Cardiac muscle cell (in vitro differentiated cells and primary cell): ENCODE results near the gene THEM4. TPM values are rescaled to one million over a fixed set of nuclear protein-coding genes. Genes with fewer than 3 reads are reported as not detected.

Experiments used
- DNase-seq, 2 donors: peaks; one replicate each; pipeline versions ENCODE4 v3.0.0 to v3.0.0-alpha.2; 2010 to 2017; ENCODE audit warnings: low read depth in 1 of 2, low spot score in 1 of 2
- H3K27ac ChIP-seq: fragments of 200-600 bp; sonication (generic); 2 replicates; pipeline ENCODE4 v1.5.1; 2016
- H3K27me3 ChIP-seq: fragments of 200-600 bp; sonication (generic); 2 replicates; pipeline ENCODE4 v1.6.0; 2016; ENCODE audit warnings: control low read depth
- H3K36me3 ChIP-seq: fragments of 200-600 bp; sonication (generic); 2 replicates; pipeline ENCODE4 v1.5.1; 2016; ENCODE audit warnings: control low read depth
- H3K4me1 ChIP-seq: fragments of 200-600 bp; sonication (generic); 2 replicates; pipeline ENCODE4 v1.8.1; 2017; ENCODE audit warnings: low read depth, mild to moderate bottlenecking, mixed run types
- H3K4me3 ChIP-seq: fragments of 200-600 bp; sonication (generic); 2 replicates; pipeline ENCODE4 v1.5.1; 2016; ENCODE audit warnings: mild to moderate bottlenecking
- H3K9me3 ChIP-seq: fragments of 200-600 bp; sonication (generic); 2 replicates; pipeline ENCODE4 v1.5.1; 2017; ENCODE audit warnings: low read depth, mild to moderate bottlenecking, control low read depth
- polyA plus RNA-seq: library from polyadenylated mRNA; unstranded; fragments of >200 nt; fragmentation: Nextera tagmentation; extraction: Ambion mirVana; gene quantifications from 2 replicates; pipeline ENCODE4 v1.2.1, GENCODE V29; 2016
- total RNA-seq: library from RNA; depleted of rRNA; stranded (reverse); fragments of >200 nt; gene quantifications from 2 replicates; pipeline ENCODE4 v1.2.3, GENCODE V29; 2016
- TF ChIP-seq, protein P1 (sequence below): IDR thresholded peaks from 2 replicates; pipeline ENCODE4 v1.5.1; 2012; ENCODE audit warnings: low read depth, mild to moderate bottlenecking, low read length

The THEM4 gene
- total RNA-seq: 26.8 and 37.5 TPM in 2 replicates
- 42.6 and 61.9 TPM in 2 replicates for polyA plus RNA-seq

DNA sequence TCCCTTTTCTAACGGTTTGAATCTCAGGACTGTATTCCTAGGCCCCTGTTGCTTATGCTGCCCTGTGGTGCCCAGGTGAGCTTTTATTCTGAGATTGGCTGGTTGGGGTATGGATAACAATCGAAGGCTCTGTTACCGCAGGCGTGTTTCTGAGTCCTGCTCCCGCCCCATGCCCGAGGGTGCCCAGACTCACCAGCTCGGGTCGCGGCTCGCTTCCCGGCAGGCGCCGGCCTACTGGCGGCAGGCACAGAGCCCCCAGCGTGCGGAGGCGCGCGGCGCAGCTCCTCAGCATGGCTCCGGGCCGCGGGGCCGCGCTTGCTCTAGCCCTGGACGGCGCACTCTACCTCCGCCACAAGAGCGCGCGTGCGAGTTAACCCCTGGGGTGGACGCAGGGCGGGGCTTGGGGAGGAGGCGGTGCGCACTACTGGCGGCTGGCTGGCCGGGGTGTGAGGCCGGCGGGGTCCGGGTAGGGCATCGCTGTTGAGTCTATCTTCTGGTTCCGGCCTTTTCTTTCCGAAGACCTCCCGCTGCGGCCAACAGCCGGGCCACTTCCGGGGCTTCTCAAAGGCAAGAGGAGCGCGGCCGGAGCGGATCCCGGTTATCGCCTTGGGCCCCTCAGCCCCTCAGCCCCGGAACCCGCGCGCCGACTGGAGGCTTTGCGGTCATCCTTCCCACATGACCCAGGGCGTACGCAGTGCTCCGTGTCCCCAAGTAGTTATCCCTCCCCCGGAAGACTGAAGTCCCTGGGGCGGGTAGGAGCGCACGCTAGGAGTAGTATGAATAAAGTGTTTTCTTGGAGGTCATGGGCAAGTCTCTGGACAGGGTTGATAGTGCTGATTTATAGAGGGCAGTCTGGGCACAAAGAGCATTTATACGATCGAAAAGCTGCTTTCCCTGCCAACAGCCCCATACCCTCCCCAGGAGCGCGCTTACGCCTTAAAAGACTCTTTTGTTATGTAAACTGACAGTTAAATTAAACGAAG lies at the start of gene THEM4:
Gene THEM4 (minus strand): TSS at position 345 of the 983 bp plus-strand sequence. CDS start 53 bp downstream, at position 292.
- TF ChIP-seq, protein P1, sequence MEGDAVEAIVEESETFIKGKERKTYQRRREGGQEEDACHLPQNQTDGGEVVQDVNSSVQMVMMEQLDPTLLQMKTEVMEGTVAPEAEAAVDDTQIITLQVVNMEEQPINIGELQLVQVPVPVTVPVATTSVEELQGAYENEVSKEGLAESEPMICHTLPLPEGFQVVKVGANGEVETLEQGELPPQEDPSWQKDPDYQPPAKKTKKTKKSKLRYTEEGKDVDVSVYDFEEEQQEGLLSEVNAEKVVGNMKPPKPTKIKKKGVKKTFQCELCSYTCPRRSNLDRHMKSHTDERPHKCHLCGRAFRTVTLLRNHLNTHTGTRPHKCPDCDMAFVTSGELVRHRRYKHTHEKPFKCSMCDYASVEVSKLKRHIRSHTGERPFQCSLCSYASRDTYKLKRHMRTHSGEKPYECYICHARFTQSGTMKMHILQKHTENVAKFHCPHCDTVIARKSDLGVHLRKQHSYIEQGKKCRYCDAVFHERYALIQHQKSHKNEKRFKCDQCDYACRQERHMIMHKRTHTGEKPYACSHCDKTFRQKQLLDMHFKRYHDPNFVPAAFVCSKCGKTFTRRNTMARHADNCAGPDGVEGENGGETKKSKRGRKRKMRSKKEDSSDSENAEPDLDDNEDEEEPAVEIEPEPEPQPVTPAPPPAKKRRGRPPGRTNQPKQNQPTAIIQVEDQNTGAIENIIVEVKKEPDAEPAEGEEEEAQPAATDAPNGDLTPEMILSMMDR: peak; percentile 29
- Histone ChIP-seq H3K36me3 (no peaks in the 10 kb centered on the region), H3K9me3 (no peaks in the 10 kb centered on the region), H3K27ac (peak within 1 kb of the TSS; percentile 91), H3K4me1 (peaks cover 19% of the 10 kb centered on the region), H3K27me3 (no peaks in the 10 kb centered on the region), H3K4me3 (peak within 1 kb of the TSS; percentile 29)
- peak; percentile 99 for DNase-seq

GRCh38 chr1:151958959-151959358 lies 49.6 kb upstream of the THEM4 start:
- H3K36me3 ChIP-seq: no peaks in the 10 kb centered on the region
- TF ChIP-seq, protein P1: no peak
- no peaks in the 10 kb centered on the region for H3K9me3 ChIP-seq
- H3K4me1 ChIP-seq: no peaks in the 10 kb centered on the region
- no peak for DNase-seq
- H3K27me3 ChIP-seq: peaks cover 6% of the 10 kb centered on the region
- H3K4me3 ChIP-seq: no peak overlapping the region
- no peak overlapping the region for H3K27ac ChIP-seq

- Histone ChIP-seq H3K4me1 (no peaks in the 10 kb centered on the region), H3K9me3 (no peaks in the 10 kb centered on the region)
- TF ChIP-seq, protein P1: no peak
Measured at GRCh38 chr1:151956957-151957497, 47.7 kb upstream of the THEM4 start.

GRCh38 chr1:151953409-151954094 lies 44.2 kb upstream of the THEM4 start:
- H3K36me3 ChIP-seq: no peaks in the 10 kb centered on the region
- no peak overlapping the region for H3K4me3 ChIP-seq
- TF ChIP-seq, protein P1: no peak
- no peaks in the 10 kb centered on the region for H3K4me1 ChIP-seq
- DNase-seq: no peak
- no peaks in the 10 kb centered on the region for H3K27me3 ChIP-seq
- no peak overlapping the region for H3K27ac ChIP-seq
- H3K9me3 ChIP-seq: no peaks in the 10 kb centered on the region

More at GRCh38 chr1:151956957-151957497, 47.7 kb upstream of the THEM4 start:
- H3K27ac ChIP-seq: no peak overlapping the region
- DNase-seq: no peak
- H3K36me3 ChIP-seq: no peaks in the 10 kb centered on the region
- no peak overlapping the region for H3K4me3 ChIP-seq
- H3K27me3 ChIP-seq: peaks cover 3% of the 10 kb centered on the region

- H3K27ac ChIP-seq: no peak overlapping the region
- no peaks in the 10 kb centered on the region for H3K9me3 ChIP-seq
- TF ChIP-seq, protein P1: no peak
- no peak overlapping the region for H3K4me3 ChIP-seq
- no peak for DNase-seq
- no peaks in the 10 kb centered on the region for H3K36me3 ChIP-seq
- H3K27me3 ChIP-seq: no peaks in the 10 kb centered on the region
- H3K4me1 ChIP-seq: no peaks in the 10 kb centered on the region
Measured at GRCh38 chr1:151952811-151953210, 43.5 kb upstream of the THEM4 start.
